ENCODE data around the gene NANOGP8. TPM values are rescaled to one million over a fixed set of nuclear protein-coding genes. Genes with fewer than 3 reads are reported as not detected.

NANOGP8 gene
- total RNA-seq (2014; rRNA removed; shearing (Covaris generic)) = 0.64 TPM in 1 of 2 replicates, not detected in the other

GRCh38 chr15:35085176-35085919, at the start of gene NANOGP8:
Gene NANOGP8, minus strand, starts transcription at chr15:35085295. Its CDS starts 185 bp downstream, at chr15:35085110.

Other genes starting within 250 kb of the NANOGP8 start
- gene AQR, start 115.6 kb downstream of the NANOGP8 start, total RNA-seq (2014; rRNA removed; shearing (Covaris generic)) = 19.7 and 23.5 TPM in 2 replicates
- gene ZNF770, start 97.0 kb downstream of the NANOGP8 start, total RNA-seq (2014; rRNA removed; shearing (Covaris generic)) = 15.4 and 16.4 TPM in 2 replicates